Neuronal stem cell (in vitro differentiated cells): ENCODE results near the gene C1orf50.
A peak's percentile ranks its signal among the peaks of the same experiment; 100 is the strongest.

Experiments used
- DNase-seq: peaks from one replicate; pipeline ENCODE4 v3.0.0-alpha.2; 2013; ENCODE audit warnings: low spot score
- H2AFZ ChIP-seq: one replicate; pipeline ENCODE4 v1.6.1; 2013; ENCODE audit warnings: mild to moderate bottlenecking, low read length, inconsistent platforms
- H2AK5ac ChIP-seq: 2 replicates; pipeline ENCODE4 v1.6.1; 2013; ENCODE audit warnings: low read depth, mild to moderate bottlenecking, inconsistent platforms, low read length, moderate library complexity, mixed read lengths
- H2BK120ac ChIP-seq: 2 replicates; pipeline ENCODE4 v1.6.1; 2013; ENCODE audit warnings: low read depth, mild to moderate bottlenecking, inconsistent platforms, low read length, moderate library complexity, mixed read lengths
- H2BK12ac ChIP-seq: one replicate; pipeline ENCODE4 v1.6.1; 2013; ENCODE audit warnings: low read length, inconsistent platforms
- H2BK15ac ChIP-seq: 2 replicates; pipeline ENCODE4 v1.6.1; 2013; ENCODE audit warnings: mild to moderate bottlenecking, low read length, inconsistent platforms, mixed read lengths
- H2BK5ac ChIP-seq: one replicate; pipeline ENCODE4 v1.6.1; 2013; ENCODE audit warnings: inconsistent platforms, mild to moderate bottlenecking, low read length, moderate library complexity
- H3K14ac ChIP-seq: one replicate; pipeline ENCODE4 v1.6.1; 2013; ENCODE audit warnings: low read length, inconsistent platforms
- H3K18ac ChIP-seq: 2 replicates; pipeline ENCODE4 v1.6.1; 2013; ENCODE audit warnings: low read length, inconsistent platforms
- H3K23ac ChIP-seq: 2 replicates; pipeline ENCODE4 v1.6.1; 2013; ENCODE audit warnings: low read depth, mild to moderate bottlenecking, mixed read lengths, low read length, inconsistent platforms; ENCODE audit not compliant: poor library complexity
- H3K27ac ChIP-seq: replicated peaks from 3 replicates; pipeline ENCODE4 v1.5.1; 2013; ENCODE audit warnings: low read length, inconsistent platforms
- H3K27me3 ChIP-seq, 3 experiments: 2 replicates each; pipeline ENCODE4 v1.6.1; 2013; ENCODE audit warnings: low read length in 3 of 3, mild to moderate bottlenecking in 2 of 3, inconsistent platforms in 1 of 3, low read depth in 1 of 3, mixed read lengths in 1 of 3, moderate library complexity in 1 of 3; ENCODE audit not compliant: control insufficient read depth in 3 of 3, insufficient read depth in 3 of 3
- H3K36me3 ChIP-seq, 2 donors: replicated peaks in 1 of 2; 2 replicates each; pipeline ENCODE4 v1.6.1; 2013; ENCODE audit warnings: low read length in 2 of 2; ENCODE audit not compliant: control insufficient read depth in 2 of 2, insufficient read depth in 2 of 2
- H3K4ac ChIP-seq: 2 replicates; pipeline ENCODE4 v1.6.1; 2013; ENCODE audit warnings: inconsistent platforms, mild to moderate bottlenecking, low read length, moderate library complexity
- H3K4me1 ChIP-seq, 2 donors: 1 replicate in 1 of 2; 2 replicates in 1 of 2; pipeline ENCODE4 v1.6.1; 2013; ENCODE audit warnings: low read length in 2 of 2, low read depth in 1 of 2; ENCODE audit not compliant: control insufficient read depth in 2 of 2, insufficient read depth in 1 of 2
- H3K4me2 ChIP-seq: one replicate; pipeline ENCODE4 v1.6.1; 2013; ENCODE audit warnings: mild to moderate bottlenecking, low read length, inconsistent platforms; ENCODE audit not compliant: insufficient read depth, poor library complexity, severe bottlenecking
- H3K4me3 ChIP-seq, 2 donors: 2 replicates each; pipeline ENCODE4 v1.5.1; 2013; ENCODE audit warnings: low read length in 2 of 2, mild to moderate bottlenecking in 2 of 2, inconsistent platforms in 1 of 2, moderate library complexity in 1 of 2
- H3K79me1 ChIP-seq: one replicate; pipeline ENCODE4 v1.6.1; 2013; ENCODE audit warnings: low read depth, mild to moderate bottlenecking, inconsistent platforms, low read length, moderate library complexity
- H3K9ac ChIP-seq: one replicate; pipeline ENCODE4 v1.6.1; 2013; ENCODE audit warnings: mild to moderate bottlenecking, low read depth, low read length, inconsistent platforms; ENCODE audit not compliant: poor library complexity
- H3K9me3 ChIP-seq, 2 donors: replicated peaks in 1 of 2; 2 replicates each; pipeline versions ENCODE3 to v1.6.1; 2013; ENCODE audit warnings: low read length in 2 of 2, mild to moderate bottlenecking in 2 of 2, inconsistent platforms in 1 of 2, low read depth in 1 of 2, mixed read lengths in 1 of 2, moderate library complexity in 1 of 2; ENCODE audit not compliant: control insufficient read depth in 2 of 2, insufficient read depth in 1 of 2
- H4K8ac ChIP-seq: one replicate; pipeline ENCODE4 v1.6.1; 2013; ENCODE audit warnings: low read depth, mild to moderate bottlenecking, inconsistent platforms, low read length, moderate library complexity
- H4K91ac ChIP-seq: one replicate; pipeline ENCODE4 v1.6.1; 2013; ENCODE audit warnings: low read length, low read depth, mild to moderate bottlenecking, inconsistent platforms; ENCODE audit not compliant: poor library complexity
- WGBS, 2 donors: extraction: QIAGEN DNeasy Blood & Tissue Kit; methylation state at CpG; one replicate each; pipeline ENCODE4 v1.1.7; 2013; ENCODE audit warnings: missing lambda C conversion rate in 2 of 2, mixed read lengths in 1 of 2; ENCODE audit not compliant: insufficient read length in 2 of 2, insufficient replicate concordance in 1 of 2; ENCODE audit errors: extremely low coverage in 2 of 2; 5-methylcytosine and 5-hydroxymethylcytosine counted together

The C1orf50 gene

GRCh38 chr1:42735056-42735455 is 32.0 kb upstream of the C1orf50 start:
- DNase-seq, result no peak
- Histone ChIP-seq H4K91ac (no peak overlapping the region), H3K79me1 (no peaks in the 10 kb centered on the region), H3K27ac (no peak overlapping the region), H3K4ac (no peak overlapping the region), H3K36me3 (peaks cover 0 to 1% of the 10 kb centered on the region in 2 donors), H2BK12ac (no peak overlapping the region), H3K23ac (peak overlapping the region; percentile 82), H3K9ac (no peak overlapping the region), H3K4me1 (peaks cover 4 to 9% of the 10 kb centered on the region in 2 donors), H2BK15ac (no peak overlapping the region), H3K4me2 (no peak overlapping the region), H4K8ac (no peak overlapping the region), H2AK5ac (no peak overlapping the region), H3K18ac (peak overlapping the region; percentile 80), H2BK120ac (no peak overlapping the region), H3K27me3 (no peaks in the 10 kb centered on the region), H3K14ac (no peak overlapping the region), H2BK5ac (no peak overlapping the region), H3K9me3 (no peaks in the 10 kb centered on the region), H2AFZ (no peak overlapping the region), H3K4me3 (no peak overlapping the region)
- no CpG with 5 or more reads among the region's 11 CpGs for WGBS, 2 donors

GRCh38 chr1:42735477-42736105 is 31.5 kb upstream of the C1orf50 start:
- peak overlapping the region; percentile 80 for H3K18ac ChIP-seq
- H3K4ac ChIP-seq, result no peak overlapping the region
- no peaks in the 10 kb centered on the region for H3K9me3 ChIP-seq
- H2AFZ ChIP-seq, result no peak overlapping the region
- no peak overlapping the region for H3K9ac ChIP-seq
- no peak overlapping the region for H2BK15ac ChIP-seq
- H2BK120ac ChIP-seq, result peak overlapping the region; percentile 40
- peaks cover 8 to 13% of the 10 kb centered on the region in 2 donors for H3K4me1 ChIP-seq
- H3K79me1 ChIP-seq, result no peaks in the 10 kb centered on the region
- H3K4me2 ChIP-seq, result no peak overlapping the region
- no peak overlapping the region for H3K4me3 ChIP-seq
- H3K27ac ChIP-seq, result no peak overlapping the region
- no peak overlapping the region for H4K91ac ChIP-seq
- H3K36me3 ChIP-seq, result peaks cover 0 to 1% of the 10 kb centered on the region in 2 donors
- no CpG with 5 or more reads among the region's 14 CpGs for WGBS, 2 donors
- peak overlapping the region; percentile 52 for H4K8ac ChIP-seq
- no peak overlapping the region for H2BK5ac ChIP-seq
- peak overlapping the region; percentile 65 for H2AK5ac ChIP-seq
- no peak overlapping the region for H3K14ac ChIP-seq
- H3K27me3 ChIP-seq, result no peaks in the 10 kb centered on the region
- no peak overlapping the region for H2BK12ac ChIP-seq
- H3K23ac ChIP-seq, result peak overlapping the region; percentile 82
- no peak for DNase-seq

GRCh38 chr1:42736152-42736551 is 30.9 kb upstream of the C1orf50 start:
- Histone ChIP-seq H3K23ac (no peak overlapping the region), H3K18ac (peak overlapping the region; percentile 45), H3K4me1 (peaks cover 13 to 17% of the 10 kb centered on the region in 2 donors), H4K91ac (no peak overlapping the region), H3K4me2 (no peak overlapping the region), H3K4ac (no peak overlapping the region), H2BK15ac (no peak overlapping the region), H2BK120ac (no peak overlapping the region), H3K14ac (no peak overlapping the region), H3K9me3 (no peaks in the 10 kb centered on the region), H3K9ac (no peak overlapping the region), H3K27me3 (no peaks in the 10 kb centered on the region), H2AK5ac (peak overlapping the region; percentile 65), H2BK5ac (no peak overlapping the region), H3K4me3 (no peak overlapping the region), H4K8ac (no peak overlapping the region), H3K36me3 (peaks cover 0 to 1% of the 10 kb centered on the region in 2 donors), H2BK12ac (no peak overlapping the region), H2AFZ (peak overlapping the region; percentile 79), H3K27ac (no peak overlapping the region), H3K79me1 (no peaks in the 10 kb centered on the region)
- DNase-seq, result no peak
- WGBS, 2 donors, result no CpG with 5 or more reads among the region's 4 CpGs

GRCh38 chr1:42736571-42737200 is 30.4 kb upstream of the C1orf50 start:
- Histone ChIP-seq H3K9me3 (no peaks in the 10 kb centered on the region), H4K8ac (no peak overlapping the region), H3K18ac (peak overlapping the region; percentile 73), H3K4me2 (no peak overlapping the region), H2BK12ac (no peak overlapping the region), H3K79me1 (no peaks in the 10 kb centered on the region), H2BK5ac (no peak overlapping the region), H3K4me3 (no peak overlapping the region), H3K4me1 (peaks cover 15 to 20% of the 10 kb centered on the region in 2 donors), H4K91ac (no peak overlapping the region), H3K36me3 (peaks cover 0 to 1% of the 10 kb centered on the region in 2 donors), H3K23ac (no peak overlapping the region), H2BK120ac (no peak overlapping the region), H3K4ac (no peak overlapping the region), H2AK5ac (peak overlapping the region; percentile 47), H2BK15ac (no peak overlapping the region), H3K27ac (no peak overlapping the region), H3K27me3 (no peaks in the 10 kb centered on the region), H3K9ac (peak overlapping the region; percentile 1), H3K14ac (no peak overlapping the region), H2AFZ (peak overlapping the region; percentile 79)
- WGBS, 2 donors, result no CpG with 5 or more reads among the region's 8 CpGs
- no peak for DNase-seq
